Measurements from ENCODE around the gene CDPF1. TPM values are rescaled to one million over a fixed set of nuclear protein-coding genes. Genes with fewer than 3 reads are reported as not detected.

The CDPF1 gene
- total RNA-seq, 2 donors from 2014 or later: 13.1 to 14.9 TPM

DNA sequence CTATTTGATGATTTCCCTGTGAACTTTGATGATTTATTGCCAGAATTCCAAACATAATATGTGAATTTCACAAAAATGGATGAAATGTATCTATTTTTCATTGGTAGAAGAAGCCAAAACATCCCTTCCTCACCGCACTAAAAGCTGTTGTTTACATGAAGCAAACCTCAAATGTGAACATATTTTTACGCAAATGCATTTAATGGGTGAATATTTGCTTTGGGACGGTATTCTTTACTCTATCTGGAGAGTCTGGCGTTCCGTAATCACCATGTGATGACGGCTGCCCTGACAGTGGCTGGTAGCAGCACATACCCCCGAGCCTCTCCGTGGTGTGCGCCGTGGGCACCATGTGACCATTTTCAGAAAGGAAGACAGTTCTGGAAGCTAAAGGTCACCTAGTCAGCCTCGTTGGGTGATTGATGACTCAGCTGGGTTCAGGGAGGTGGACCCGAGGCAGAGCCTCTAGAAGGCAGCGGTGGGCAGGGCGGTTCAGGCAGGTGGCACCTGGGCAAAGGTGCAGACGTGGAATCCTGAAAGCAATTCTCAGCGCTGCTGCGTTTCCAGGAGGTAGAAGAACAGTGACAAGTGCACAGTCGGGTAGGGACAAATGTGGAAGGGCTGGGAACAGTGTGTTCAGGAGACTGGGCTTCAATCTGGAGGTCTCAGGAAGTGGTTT lies 54.5 kb downstream of the CDPF1 start:
- Mint-ChIP-seq H3K4me3 (no peak overlapping the region), H3K4me1 (ENCODE audit: low read depth) (no peaks in the 10 kb centered on the region), H3K27ac (no peak overlapping the region), H3K9me3 (no peaks in the 10 kb centered on the region), H3K36me3 (ENCODE audit: insufficient read depth in 2 of 2) (peaks cover 0 to 3% of the 10 kb centered on the region in 2 donors), H3K27me3 (ENCODE audit: low read depth) (no peaks in the 10 kb centered on the region)
- DNase-seq (no peak), ATAC-seq (replicated peaks in 1 of 2) (no peak)

Other genes starting within 250 kb of the CDPF1 start
- 10 to 100 TPM; 14.8 to 16.6 TPM for gene PPARA, start 99.8 kb downstream of the CDPF1 start, total RNA-seq
- gene PKDREJ, start 13.1 kb upstream of the CDPF1 start, total RNA-seq: not detected
- 10 to 100 TPM; 10.1 to 16.5 TPM for gene TTC38, start 17.7 kb upstream of the CDPF1 start, total RNA-seq
- 10 to 100 TPM; 54.2 to 60.5 TPM for gene GTSE1, start 46.6 kb upstream of the CDPF1 start, total RNA-seq
- gene TRMU, start 85.4 kb upstream of the CDPF1 start, total RNA-seq: 10 to 100 TPM; 65.3 to 69.7 TPM